NT2/D1 (cell line): ENCODE results near the gene MYO1F.

Source experiments
- SUZ12 ChIP-seq: IDR thresholded peaks from 2 replicates; pipeline ENCODE4 v1.6.1; 2011; ENCODE audit not compliant: insufficient read length, insufficient read depth; ENCODE audit errors: extremely low read depth
- YY1 ChIP-seq: IDR thresholded peaks from 2 replicates; pipeline ENCODE4 v1.6.1; 2011; ENCODE audit not compliant: insufficient read length, insufficient read depth
- ZNF274 ChIP-seq: IDR thresholded peaks from 2 replicates; pipeline ENCODE4 v1.6.1; 2011; ENCODE audit warnings: mild to moderate bottlenecking, low read depth, low read length

- TF ChIP-seq YY1 = no peak
- no peak for TF ChIP-seq ZNF274
- TF ChIP-seq SUZ12 = no peak
These were observed 83.1 kb downstream of the MYO1F start for GRCh38 chr19:8494158-8494557.
